Naive B cell (primary cell): ENCODE results near the gene ANGEL1. TPM values are rescaled to one million over a fixed set of nuclear protein-coding genes. Genes with fewer than 3 reads are reported as not detected.

Experiments
- ATAC-seq, 2 donors: fragments of 150-1000 bp; cut with Tn5 transposase; 2 replicates each; pipeline ENCODE4 v1.10.0; 2021; ENCODE audit warnings: low read depth in 2 of 2, mild to moderate bottlenecking in 2 of 2, moderate library complexity in 2 of 2
- DNase-seq: peaks from one replicate; pipeline ENCODE4 v3.0.0; 2022
- H3K27ac Mint-ChIP-seq, 6 donors: one replicate each; pipeline ENCODE4 v1.8.0; 2020 to 2022; ENCODE audit warnings: mild to moderate bottlenecking in 6 of 6, mixed read lengths in 6 of 6, moderate library complexity in 5 of 6, inconsistent platforms in 2 of 6
- H3K27me3 Mint-ChIP-seq, 3 donors: one replicate each; pipeline ENCODE4 v1.8.0; 2021 to 2022; ENCODE audit warnings: mixed read lengths in 3 of 3, mild to moderate bottlenecking in 1 of 3
- H3K36me3 Mint-ChIP-seq, 2 donors: one replicate each; pipeline ENCODE4 v1.8.0; 2020 to 2022; ENCODE audit warnings: mixed read lengths in 2 of 2, inconsistent platforms in 1 of 2, mild to moderate bottlenecking in 1 of 2
- H3K4me1 Mint-ChIP-seq, 3 donors: one replicate each; pipeline ENCODE4 v1.8.0; 2020 to 2022; ENCODE audit warnings: mixed read lengths in 3 of 3, inconsistent platforms in 1 of 3, mild to moderate bottlenecking in 1 of 3, moderate library complexity in 1 of 3
- H3K4me3 Mint-ChIP-seq, 8 donors: one replicate each; pipeline ENCODE4 v1.8.0; 2020 to 2022; ENCODE audit warnings: mild to moderate bottlenecking in 8 of 8, mixed read lengths in 8 of 8, moderate library complexity in 8 of 8, inconsistent platforms in 2 of 8
- H3K9me3 Mint-ChIP-seq, 7 donors: one replicate each; pipeline ENCODE4 v1.8.0; 2020 to 2022; ENCODE audit warnings: mixed read lengths in 7 of 7, mild to moderate bottlenecking in 5 of 7, inconsistent platforms in 2 of 7, moderate library complexity in 1 of 7
- polyA plus RNA-seq, 6 donors: library from polyadenylated mRNA; unstranded; fragments of 300-500 nt; fragmentation: Illumina TruSeq; gene quantifications; one replicate each; pipeline ENCODE4 v1.2.3, GENCODE V29; 2021; ENCODE audit warnings: low read depth in 6 of 6

The ANGEL1 gene
- polyA plus RNA-seq, 6 donors from 2014 or later = 19.6 to 30.1 (median 21.7) TPM

DNA sequence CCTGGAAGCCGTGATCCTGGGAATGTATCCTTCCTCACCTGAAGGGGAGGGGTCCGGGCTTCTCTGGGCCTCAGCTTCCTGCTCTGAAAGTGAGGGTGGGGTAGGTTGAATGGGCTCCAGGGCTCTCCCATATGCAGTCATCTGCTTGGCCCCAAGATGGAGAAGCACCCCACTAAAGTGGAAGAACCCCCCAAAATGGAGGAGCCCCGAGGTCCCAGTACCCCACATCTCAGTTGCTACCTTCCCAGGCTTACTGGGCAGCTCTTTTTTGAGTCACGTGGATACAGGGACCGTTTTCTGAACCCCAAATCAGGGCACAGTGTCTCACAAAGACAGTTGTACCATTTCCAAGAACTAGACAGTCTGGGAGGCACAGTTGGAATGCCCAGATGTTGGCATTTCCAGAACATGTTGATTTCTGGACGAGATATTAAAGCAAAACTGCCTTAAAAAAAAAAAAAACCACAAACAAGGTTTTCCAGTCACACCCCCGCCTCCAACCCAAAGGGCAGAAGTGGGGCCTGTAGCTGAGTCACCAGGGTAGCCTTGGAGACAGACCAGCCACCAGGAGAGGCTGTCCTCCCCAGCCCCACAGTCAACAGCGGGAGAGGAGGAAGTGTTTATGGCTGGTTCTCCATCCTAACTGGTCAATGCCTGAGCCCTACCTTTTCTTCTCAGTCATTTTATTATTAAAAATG is 39.3 kb downstream of the ANGEL1 start:
- Mint-ChIP-seq H3K27me3 (peaks cover 0 to 21% (median 4%) of the 10 kb centered on the region in 3 donors), H3K36me3 (no peaks in the 10 kb centered on the region), H3K4me3 (no peak overlapping the region), H3K9me3 (no peaks in the 10 kb centered on the region), H3K4me1 (peaks cover 6 to 13% (median 7%) of the 10 kb centered on the region in 3 donors), H3K27ac (peak overlapping the region in 1 of 6 donors; percentile 37)
- DNase-seq (no peak), ATAC-seq (no peak)

DNA sequence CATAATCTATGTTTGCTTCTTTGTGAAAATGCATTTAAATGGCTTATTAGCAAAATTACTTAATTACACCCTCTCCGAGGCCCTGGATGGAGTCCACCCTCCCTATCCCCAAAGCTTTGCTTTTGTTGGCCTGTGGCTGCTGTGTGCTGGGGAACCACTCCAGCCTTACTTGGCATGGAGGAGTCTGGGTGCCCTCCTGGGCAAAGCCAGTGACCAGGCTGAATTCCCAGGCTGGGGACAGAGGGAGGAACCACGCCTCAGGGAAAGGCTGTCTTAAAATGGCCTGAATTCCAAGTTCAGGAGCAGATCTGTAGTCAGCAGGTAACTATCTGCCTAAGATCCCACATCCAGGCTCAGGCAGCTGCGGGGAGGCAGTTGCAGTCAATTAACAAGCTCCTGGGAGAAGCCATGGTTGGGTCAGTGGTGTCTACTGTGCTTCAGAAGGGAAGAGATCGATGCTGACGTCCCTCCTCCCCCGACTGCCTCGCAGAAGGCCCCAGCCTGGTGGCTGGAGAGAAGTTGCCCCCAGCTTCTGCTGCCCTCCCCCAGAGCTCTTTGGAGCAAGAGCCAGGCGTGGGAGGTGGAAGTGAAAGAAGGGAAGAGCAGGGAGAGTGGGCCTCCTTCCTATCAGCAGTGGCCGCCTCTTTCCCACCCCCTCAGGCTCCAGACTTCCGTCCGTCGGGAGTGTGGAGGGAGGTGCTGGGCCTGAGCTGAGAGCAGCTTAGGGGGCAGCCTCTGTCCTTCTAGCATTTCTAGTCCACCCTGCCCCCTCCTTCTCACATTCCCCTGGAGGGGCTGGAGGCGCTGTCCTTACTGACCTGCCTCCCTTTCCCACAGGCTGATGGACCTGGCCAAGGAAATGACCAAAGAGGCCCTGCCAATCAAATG is 40.1 kb downstream of the ANGEL1 start:
- Mint-ChIP-seq H3K4me1 (peaks cover 10 to 17% (median 11%) of the 10 kb centered on the region in 3 donors), H3K36me3 (no peaks in the 10 kb centered on the region), H3K27ac (no peak overlapping the region), H3K27me3 (peaks cover 0 to 21% (median 4%) of the 10 kb centered on the region in 3 donors), H3K9me3 (no peaks in the 10 kb centered on the region), H3K4me3 (no peak overlapping the region)
- DNase-seq (no peak), ATAC-seq (no peak)

DNA sequence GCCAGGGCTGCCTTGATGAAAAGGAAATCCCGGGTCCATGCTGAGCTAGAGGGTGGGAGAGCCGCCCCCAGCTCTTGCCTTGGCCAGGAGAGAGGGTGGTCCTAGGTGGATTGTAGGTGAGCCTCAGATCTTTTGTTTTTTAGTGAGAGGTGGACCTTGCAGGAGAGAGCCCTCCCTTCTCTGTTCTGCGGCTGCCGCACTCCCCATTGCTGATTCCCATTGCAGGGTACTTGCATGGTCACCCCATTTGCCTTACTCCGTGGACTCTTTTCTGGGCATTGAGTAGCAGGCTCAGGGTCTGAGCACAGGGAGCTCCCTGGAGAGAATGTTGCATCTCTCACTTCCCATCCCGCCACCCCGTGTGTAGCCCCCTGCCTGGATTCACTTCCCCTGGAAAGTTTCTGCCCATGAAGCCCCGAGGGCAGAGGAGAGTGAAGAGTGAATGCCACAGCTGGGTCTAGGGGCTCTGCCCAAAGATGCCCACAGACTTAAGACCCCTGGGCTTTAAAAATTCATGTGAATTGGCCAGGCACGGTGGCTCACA is 41.2 kb downstream of the ANGEL1 start:
- Mint-ChIP-seq H3K36me3 (no peaks in the 10 kb centered on the region), H3K4me3 (peak overlapping the region in 1 of 8 donors; percentile 43), H3K27me3 (peaks cover 0 to 21% (median 4%) of the 10 kb centered on the region in 3 donors), H3K4me1 (peaks cover 10 to 17% (median 11%) of the 10 kb centered on the region in 3 donors), H3K9me3 (no peaks in the 10 kb centered on the region), H3K27ac (no peak overlapping the region)
- ATAC-seq (no peak), DNase-seq (no peak)

DNA sequence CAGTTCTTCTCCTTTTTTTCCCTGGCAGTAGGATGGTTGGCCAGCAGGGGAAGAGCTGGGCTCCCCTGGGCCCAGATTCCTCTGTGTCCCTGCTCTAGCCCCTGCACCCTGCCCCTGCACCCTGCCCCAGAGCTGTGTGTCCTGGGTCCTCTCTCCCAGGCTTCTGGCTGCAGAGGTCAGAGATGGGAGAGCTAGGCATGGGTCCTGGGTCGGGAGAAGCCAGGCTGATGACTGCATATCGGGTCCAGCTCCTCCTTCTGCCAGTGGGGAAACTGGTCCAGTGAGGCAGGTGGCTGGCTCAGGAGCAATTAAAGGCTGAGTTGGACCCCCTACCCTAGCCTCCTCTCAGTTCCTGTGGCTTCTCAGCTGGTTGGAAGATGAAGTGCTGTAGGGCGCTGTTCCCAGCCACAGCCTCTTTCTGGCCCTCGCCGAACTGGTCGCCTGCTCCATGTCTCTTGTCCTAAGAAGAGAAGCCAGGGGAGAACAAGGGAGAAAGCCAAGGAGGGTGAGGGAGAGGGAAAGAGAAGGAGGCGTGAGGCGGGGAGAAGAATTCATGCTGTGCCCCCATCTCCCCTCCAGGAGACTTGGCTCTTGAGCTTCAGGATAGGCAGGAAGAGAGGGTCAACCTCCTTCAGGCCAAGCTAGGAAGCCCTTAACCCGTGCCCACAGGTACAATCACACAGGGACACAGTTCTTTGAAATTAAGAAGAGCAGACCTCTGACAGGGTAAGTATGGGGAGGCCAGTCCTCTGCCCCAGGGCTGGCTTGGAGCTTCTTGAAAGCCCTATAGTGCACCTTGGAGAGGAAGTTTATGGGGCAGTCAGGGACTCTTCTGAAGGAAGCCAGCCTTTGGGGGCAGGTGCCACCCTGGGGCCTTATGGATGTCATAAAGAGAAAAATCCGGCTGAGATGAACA is 41.9 kb downstream of the ANGEL1 start:
- DNase-seq = no peak
- no peaks in the 10 kb centered on the region for H3K9me3 Mint-ChIP-seq
- ATAC-seq = no peak
- H3K27ac Mint-ChIP-seq = peak overlapping the region in 1 of 6 donors; percentile 38
- H3K4me1 Mint-ChIP-seq = peaks cover 10 to 17% (median 11%) of the 10 kb centered on the region in 3 donors
- no peak overlapping the region for H3K4me3 Mint-ChIP-seq
- peaks cover 3 to 23% (median 7%) of the 10 kb centered on the region in 3 donors for H3K27me3 Mint-ChIP-seq
- H3K36me3 Mint-ChIP-seq = no peaks in the 10 kb centered on the region

DNA sequence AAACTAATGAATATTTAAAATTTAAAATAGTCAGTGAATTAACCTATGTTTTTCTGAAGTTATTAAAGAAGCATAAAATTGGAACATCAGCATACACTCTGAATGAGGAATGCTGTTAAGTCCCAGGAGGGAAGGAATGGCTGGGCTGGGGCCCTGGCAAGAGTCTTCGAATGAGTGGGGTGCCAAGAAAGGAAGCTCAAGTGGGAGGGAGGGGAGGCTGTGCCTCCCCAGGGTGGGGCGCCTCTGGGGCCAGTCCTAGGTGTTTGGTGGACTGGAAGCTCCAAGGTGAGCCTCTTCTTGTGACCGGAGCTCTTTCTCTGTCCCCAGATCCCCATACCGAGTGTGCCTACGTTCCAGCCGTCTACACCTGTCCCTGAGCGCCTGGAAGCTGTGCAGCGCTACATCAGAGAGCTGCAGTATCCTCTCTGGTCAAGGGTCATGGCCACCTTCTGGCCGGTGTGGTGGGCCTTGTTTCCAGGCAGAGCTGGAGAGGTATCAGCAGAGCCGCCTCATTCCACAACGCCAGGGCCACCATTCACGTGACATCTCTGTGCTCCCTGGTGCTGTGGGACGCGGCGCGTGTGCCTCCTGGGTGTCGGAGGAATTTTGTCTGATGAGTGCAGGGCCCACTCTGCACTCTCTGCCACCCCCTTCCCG is 42.9 kb downstream of the ANGEL1 start:
- no peaks in the 10 kb centered on the region for H3K9me3 Mint-ChIP-seq
- peaks cover 13 to 33% (median 14%) of the 10 kb centered on the region in 3 donors for H3K27me3 Mint-ChIP-seq
- H3K27ac Mint-ChIP-seq = peak overlapping the region in 1 of 6 donors; percentile 34
- peak overlapping the region in 1 of 8 donors; percentile 25 for H3K4me3 Mint-ChIP-seq
- DNase-seq (no peak), ATAC-seq (no peak)
- no peaks in the 10 kb centered on the region for H3K36me3 Mint-ChIP-seq
- peaks cover 6 to 14% (median 11%) of the 10 kb centered on the region in 3 donors for H3K4me1 Mint-ChIP-seq

DNA sequence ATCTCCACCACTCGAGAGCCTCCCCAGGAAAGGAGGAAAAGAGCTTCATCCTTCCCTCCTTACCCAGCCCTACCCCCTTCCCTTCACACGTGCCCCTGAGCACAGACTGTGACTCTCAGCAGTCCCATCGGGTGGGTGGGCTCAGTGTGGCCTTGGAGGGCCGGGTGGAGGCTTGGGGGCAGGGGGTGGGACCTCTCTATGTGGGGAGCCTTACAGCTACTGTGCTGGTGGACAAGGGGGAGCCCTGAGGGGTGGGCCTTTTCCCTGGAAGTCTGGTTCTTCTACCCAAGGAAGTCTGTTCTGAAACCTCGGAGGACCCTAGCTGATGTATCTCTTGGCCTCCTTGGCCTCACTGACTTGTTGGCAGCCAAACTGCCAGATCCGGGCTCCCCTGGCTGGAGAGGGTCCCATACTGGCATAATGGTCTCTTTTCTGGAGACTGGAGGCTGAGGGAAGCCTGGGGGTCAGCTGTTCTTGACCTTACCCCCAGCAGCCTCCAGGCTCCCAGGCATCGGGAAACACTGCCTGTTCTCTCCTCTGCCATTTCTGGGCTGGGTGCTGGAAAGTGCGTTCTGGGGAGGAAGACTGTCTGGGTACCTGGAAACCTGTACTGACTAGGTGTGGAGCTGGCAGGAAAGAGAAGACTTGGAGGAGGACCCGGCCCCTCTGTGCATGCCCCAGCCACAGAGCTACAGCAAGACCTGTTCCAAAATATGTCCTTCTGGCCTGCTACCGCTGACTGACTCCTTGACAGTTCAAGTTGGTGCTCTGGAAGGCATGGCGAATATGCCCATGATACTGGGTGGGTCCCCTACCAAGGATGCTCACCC is 43.8 kb downstream of the ANGEL1 start:
- no peaks in the 10 kb centered on the region for H3K9me3 Mint-ChIP-seq
- no peak for ATAC-seq
- peaks cover 20 to 40% (median 20%) of the 10 kb centered on the region in 3 donors for H3K27me3 Mint-ChIP-seq
- no peaks in the 10 kb centered on the region for H3K36me3 Mint-ChIP-seq
- peak overlapping the region in 4 of 6 donors; percentile 33 to 85 (median 72) for H3K27ac Mint-ChIP-seq
- peaks cover 6 to 14% (median 11%) of the 10 kb centered on the region in 3 donors for H3K4me1 Mint-ChIP-seq
- peak overlapping the region in 4 of 8 donors; percentile 23 to 76 (median 69) for H3K4me3 Mint-ChIP-seq
- no peak for DNase-seq

DNA sequence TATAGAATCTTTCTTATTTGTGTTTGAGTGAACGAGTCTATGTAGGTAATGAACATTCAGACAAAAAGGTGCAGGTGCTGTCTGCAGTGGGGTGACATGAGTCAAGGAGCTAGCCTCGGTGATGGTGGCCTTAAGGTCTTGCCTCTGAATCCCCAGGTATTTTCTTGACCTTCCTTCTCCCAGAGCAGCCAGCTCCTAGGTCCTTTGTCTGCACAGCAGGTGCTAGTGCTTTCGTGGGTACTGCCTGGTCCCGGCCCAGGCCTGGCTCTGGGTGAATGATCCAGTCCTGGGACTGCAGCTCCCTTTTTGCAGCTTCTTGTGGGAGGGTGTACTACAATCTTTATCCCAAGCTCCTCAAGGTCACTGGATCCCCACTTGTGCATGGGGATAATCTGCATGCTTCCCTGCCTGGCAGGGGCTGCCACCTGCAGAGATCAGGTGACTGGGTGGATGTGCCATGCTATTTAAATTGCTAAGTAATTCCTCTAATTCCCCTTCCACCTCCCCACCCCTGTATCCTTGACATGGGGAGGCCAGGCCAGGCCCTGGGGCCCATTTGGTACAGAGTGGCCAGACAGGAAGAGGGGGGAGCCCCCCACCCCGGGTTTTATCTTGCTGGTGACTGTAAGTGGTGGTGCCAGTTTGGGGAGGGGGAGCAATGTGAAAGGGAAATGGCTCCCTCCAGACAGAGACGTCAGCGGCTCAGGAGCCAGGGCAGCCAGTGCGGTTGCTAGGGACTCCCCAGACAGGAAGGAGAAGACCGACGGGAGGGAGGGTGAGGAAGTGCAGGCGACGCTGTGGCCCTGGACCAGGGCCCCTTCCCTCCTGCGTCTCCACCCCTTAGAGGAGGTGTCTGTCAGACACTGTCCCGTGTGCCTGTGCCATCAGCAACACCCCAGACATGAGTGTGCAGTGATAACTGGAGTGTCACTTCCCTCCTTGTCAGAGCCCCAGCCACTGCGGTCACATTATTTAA is 44.7 kb downstream of the ANGEL1 start:
- ATAC-seq = peak; percentile 91 to 93
- peak; percentile 54 for DNase-seq
- peak overlapping the region in 5 of 8 donors; percentile 23 to 74 (median 52) for H3K4me3 Mint-ChIP-seq
- H3K4me1 Mint-ChIP-seq = peaks cover 6 to 14% (median 11%) of the 10 kb centered on the region in 3 donors
- peaks cover 26 to 49% (median 29%) of the 10 kb centered on the region in 3 donors for H3K27me3 Mint-ChIP-seq
- no peaks in the 10 kb centered on the region for H3K9me3 Mint-ChIP-seq
- no peaks in the 10 kb centered on the region for H3K36me3 Mint-ChIP-seq
- H3K27ac Mint-ChIP-seq = peak overlapping the region in 4 of 6 donors; percentile 33 to 85 (median 72)

DNA sequence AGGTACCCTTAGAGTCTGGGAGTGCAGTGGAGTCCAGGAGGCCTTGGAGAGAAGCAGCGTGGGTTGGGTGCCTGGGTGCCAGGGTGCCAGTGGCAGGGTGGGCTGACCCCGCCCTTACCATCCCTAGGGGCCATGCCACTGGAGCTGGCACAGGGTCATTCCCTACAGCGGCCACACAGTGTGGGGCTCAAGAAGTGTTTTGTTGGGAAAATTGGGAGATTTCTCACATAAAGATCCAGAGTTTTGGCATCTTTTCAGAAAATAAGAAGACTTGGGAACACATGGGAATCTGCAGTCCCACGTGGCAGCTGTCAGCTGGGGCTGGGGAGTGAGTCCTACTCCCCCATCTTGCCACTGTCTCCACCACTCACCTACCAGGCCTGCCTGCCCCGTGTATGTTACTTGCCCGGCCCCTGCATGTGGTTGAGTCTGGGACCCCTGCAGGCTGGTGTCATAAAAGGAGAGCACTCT is 47.2 kb downstream of the ANGEL1 start:
- no peaks in the 10 kb centered on the region for H3K36me3 Mint-ChIP-seq
- no peak for DNase-seq
- no peak for ATAC-seq
- H3K9me3 Mint-ChIP-seq = no peaks in the 10 kb centered on the region
- peaks cover 12 to 27% (median 25%) of the 10 kb centered on the region in 3 donors for H3K4me1 Mint-ChIP-seq
- H3K4me3 Mint-ChIP-seq = peak overlapping the region in 1 of 8 donors; percentile 57
- H3K27me3 Mint-ChIP-seq = peaks cover 26 to 51% (median 42%) of the 10 kb centered on the region in 3 donors
- H3K27ac Mint-ChIP-seq = no peak overlapping the region

DNA sequence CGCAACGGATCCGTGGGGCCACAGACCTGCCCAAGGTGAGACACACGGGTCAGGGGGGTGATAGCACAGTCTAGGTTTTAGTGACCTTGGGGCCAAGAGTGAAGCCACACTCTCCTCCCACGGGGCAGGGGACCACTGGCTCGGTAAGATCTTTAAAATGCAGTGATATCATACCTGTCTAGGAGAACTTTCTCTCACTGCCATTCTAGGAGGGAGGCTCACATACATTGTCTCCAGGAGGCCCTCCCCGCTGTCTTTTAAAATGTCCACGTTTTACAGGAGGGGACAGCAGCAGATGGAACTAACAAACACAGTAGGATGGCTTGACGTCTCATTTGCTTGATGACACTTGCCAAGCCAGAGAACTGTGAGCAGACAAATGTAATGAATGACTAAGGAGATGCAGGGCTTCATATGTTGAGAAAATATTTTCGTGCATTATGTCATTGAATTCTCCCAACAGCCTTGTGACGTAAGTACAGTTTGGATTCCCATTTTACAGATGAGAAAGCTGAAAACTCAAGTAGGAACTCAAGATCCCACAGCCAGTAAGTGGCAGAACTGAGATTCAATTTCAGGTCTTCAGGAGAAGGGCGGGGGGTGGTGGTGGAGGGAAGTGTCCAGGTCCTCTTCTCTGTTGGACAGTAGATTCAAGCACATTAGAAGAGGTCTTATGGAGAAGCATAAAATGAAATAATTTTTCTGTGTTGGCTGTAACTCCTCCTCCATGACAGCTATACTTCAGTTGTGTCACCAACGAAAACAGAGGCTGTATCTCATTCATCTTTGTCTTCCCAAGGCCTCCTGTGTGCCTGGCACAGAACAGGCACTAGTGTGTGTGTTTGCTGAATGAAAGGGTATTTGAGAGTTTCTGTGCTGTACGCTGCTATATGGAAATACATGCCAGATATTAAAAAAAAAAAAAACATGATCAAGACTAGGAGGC is 49.3 kb downstream of the ANGEL1 start:
- H3K27ac Mint-ChIP-seq = peak overlapping the region in 2 of 6 donors; percentile 8 to 28
- no peak for ATAC-seq
- no peak for DNase-seq
- peaks cover 42 to 66% (median 56%) of the 10 kb centered on the region in 3 donors for H3K27me3 Mint-ChIP-seq
- peak overlapping the region in 6 of 8 donors; percentile 9 to 84 (median 66) for H3K4me3 Mint-ChIP-seq
- no peaks in the 10 kb centered on the region for H3K9me3 Mint-ChIP-seq
- no peaks in the 10 kb centered on the region for H3K36me3 Mint-ChIP-seq
- peaks cover 10 to 20% (median 17%) of the 10 kb centered on the region in 3 donors for H3K4me1 Mint-ChIP-seq
